ENCODE data around the gene DDIT4.
"Not testable (repeated sequence)": the region's sequence is repeated elsewhere in the genome, so short reads cannot be mapped to it uniquely, and the experiment has no call there.

The DDIT4 gene, protein sequence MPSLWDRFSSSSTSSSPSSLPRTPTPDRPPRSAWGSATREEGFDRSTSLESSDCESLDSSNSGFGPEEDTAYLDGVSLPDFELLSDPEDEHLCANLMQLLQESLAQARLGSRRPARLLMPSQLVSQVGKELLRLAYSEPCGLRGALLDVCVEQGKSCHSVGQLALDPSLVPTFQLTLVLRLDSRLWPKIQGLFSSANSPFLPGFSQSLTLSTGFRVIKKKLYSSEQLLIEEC

DNA sequence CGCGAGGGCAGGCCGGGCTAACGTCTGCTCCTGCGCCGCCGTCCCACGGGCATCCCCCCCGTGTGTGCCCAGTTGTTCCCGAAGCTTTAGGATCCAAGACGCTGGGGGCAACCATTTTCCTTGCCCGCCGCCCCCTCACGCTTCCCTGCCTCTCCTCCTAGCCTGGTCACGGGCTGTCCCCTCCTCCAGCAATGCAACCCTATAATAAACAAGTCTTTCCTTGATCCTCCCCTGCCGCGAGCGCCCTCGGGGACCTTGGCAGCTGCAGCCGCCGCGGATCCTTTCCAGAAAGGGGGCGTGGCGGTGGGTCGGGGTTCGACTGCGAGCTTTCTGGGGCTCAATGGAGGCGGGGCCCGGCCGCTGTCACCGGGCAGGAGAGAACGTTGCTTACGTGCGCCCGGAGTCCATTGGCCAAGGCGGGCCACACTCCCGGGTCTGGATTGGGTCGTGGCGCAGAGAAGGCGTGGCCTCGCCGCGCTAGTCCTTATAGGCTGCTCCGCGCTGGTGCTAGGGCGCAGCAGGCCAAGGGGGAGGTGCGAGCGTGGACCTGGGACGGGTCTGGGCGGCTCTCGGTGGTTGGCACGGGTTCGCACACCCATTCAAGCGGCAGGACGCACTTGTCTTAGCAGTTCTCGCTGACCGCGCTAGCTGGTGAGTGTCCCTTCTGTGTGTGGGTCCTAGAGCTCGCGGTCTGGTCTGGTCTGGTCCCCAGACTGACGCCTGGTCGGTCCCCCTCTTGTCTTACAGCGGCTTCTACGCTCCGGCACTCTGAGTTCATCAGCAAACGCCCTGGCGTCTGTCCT lies at the start of gene DDIT4:
TSS of gene DDIT4 (plus strand) at position 515 of the 803 bp plus-strand sequence. CDS start 293 bp downstream, outside the sequence.
- no peak for FAIRE-seq

DNA sequence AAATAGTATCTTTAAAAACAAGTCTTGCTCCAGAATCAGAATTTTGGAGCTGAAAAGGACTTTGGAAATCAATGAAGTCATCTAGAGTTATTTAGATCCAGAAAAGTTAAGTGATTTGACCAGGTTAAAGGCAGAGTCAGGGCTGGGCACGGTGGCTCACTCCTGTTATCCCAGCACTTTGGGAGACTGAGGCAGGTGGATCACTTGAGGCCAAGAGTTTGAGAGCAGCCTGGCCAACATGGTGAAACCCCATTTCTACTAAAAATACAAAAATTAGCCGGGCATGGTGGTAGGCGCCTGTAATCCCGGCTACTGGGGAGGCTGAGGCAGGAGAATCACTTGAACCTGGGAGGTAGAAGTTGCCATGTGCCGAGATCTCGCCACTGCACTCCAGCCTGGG lies 49.5 kb upstream of the DDIT4 start:
- FAIRE-seq: not testable (repeated sequence)

DNA sequence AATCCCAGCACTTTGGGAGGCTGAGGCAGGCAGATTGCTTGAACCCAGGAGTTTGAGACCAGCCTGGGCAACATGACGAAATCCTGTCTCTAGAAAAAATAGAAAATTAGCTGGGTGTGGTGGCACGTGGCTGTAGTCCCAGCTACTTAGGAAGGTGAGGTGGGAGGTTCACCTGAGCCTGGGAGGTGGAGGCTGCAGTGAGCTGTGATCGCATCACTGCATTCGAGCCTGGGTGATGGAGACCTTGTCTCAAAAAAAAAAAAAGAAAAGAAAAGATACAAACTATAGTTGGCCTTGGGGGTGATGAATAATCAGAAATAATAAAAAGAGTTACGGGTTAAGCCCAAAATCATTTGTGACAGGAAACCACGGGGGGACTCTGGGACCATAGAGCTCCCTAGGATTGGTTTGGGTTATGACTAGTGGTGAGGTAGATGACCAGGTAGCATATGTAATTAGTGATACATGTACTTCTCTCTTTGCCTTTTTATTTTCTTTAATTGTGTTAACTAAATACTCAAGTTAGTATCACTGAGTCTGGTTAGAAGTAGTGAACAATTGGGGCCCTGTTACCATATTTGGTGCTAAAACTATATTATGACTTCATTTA lies 47.2 kb upstream of the DDIT4 start:
- FAIRE-seq: no peak

DNA sequence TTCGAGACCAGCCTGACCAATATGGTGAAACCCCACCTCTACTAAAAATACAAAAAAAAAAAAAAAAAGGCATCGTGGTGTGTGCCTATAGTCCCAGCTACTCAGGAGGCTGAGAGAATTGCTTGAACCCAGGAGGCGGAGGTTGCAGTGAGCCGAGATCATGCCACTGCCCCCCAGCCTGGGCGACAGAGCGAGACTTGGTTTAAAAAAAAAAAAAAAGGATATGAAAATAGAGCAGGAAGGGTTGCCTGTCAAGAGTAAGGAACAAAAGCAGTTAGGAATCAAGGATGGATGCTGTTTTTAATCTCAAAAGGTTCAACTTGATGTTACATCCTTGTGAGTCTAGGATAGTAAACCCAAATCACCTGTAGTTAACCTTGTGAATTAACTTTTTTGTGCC lies 45.9 kb upstream of the DDIT4 start:
- no peak for FAIRE-seq

DNA sequence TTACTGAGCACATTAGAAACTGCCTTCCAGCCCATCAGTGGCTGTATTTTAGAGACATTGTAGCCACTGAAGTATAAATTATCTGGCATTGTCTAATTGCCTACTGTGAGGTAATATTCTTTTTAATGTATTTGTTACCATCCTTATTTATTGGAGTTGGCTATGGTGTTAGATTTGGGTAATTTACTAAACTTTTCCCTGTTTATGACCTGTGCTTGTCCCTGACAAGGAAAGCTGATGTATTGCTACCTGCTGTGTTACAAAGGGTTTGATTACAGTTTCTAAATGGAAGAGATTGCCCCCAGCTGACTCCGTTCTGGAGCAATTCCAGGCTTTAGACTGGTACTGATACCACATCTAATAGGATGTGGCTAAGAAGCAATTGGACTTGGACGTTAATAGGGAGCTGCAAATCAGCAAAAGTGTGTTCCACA lies 45.4 kb upstream of the DDIT4 start:
- no peak for FAIRE-seq

DNA sequence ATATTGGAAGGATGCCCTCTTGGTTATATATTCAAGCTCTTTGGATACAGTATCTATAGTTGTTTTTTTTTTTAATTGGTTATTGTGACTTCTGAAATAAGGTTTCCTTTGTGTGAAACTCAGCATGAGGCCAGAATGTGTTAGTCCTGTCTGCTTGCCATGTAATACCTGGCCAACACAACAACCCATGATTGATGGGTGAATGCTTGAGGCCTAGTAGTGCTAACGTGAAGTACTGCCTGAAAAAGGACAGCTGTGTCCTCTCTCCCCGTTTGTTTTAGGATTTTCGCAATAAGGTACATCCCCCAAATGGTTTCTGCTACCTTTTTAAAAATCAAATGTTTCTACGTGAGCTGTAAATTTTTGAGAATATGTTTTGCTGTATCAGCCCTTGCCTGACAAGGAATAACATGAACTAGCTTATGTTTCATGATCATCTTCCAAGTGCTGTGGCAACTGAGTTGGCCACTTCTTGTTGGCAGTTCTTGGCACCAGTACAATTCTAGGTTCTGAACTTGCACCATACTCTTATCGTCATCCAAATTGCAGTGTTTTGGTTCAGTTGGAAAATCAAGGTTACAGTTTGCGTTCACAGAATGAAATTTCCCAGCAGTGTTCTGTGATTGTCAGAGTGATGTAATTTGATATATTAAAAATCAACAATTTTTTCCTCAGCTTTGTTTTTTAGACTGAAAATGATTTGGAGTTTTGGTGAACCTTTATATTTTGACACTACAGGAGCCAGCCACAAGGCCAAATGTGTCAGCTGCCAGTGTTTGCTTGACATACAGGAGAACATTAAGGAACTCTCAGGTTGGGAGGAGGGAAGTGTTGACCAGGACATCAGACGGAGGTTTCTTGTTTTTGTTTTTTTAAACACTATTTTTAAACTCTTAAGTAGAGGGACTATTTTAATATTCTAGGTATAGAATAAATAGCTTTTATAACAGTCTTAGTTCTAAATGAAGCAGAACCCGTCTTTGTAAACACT lies 44.2 kb upstream of the DDIT4 start:
- FAIRE-seq: no peak

DNA sequence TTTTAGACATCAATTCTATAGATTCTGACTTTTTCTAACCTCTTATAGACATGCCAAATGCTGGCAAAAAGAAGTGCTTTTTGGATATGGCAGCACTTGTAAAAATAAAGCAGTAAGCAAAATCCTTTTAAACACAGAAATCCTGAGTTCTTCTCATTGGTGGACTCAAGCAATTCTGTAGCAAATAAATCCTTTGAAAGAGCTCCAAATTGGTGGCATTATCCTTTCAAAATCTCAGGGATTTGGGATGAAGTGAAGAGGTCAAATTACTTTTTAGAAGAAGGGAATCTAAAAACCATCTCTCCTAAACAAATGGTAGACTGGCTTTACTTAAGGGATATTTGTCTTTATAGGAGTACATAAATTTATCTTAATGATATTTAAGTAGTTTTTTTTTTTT lies 40.1 kb upstream of the DDIT4 start:
- FAIRE-seq: no peak

DNA sequence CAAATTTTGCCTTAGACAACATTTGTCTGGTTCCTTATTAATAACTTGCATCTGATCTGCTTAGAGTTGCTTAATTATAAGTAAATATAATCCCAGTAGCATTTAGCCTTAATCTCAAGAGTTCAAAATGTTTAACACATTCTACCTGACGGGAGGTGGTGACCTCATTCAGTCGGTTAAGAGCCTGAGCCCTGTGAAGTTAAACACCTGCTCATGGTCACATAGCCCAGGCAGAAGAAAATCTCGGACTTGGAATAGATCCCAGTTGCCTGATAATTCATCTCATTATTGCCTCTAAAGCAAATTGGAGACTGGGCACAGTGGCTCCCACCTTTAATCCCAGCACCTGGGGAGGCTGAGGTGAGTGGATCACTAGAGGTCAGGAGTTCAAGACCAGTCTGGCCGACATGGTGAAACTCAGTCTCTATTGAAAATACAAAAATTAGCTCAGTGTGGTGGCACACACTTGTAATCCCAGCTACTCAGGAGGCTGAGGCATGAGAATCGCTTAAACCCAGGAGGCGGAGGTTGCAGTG lies 39.1 kb upstream of the DDIT4 start:
- no peak for FAIRE-seq

DNA sequence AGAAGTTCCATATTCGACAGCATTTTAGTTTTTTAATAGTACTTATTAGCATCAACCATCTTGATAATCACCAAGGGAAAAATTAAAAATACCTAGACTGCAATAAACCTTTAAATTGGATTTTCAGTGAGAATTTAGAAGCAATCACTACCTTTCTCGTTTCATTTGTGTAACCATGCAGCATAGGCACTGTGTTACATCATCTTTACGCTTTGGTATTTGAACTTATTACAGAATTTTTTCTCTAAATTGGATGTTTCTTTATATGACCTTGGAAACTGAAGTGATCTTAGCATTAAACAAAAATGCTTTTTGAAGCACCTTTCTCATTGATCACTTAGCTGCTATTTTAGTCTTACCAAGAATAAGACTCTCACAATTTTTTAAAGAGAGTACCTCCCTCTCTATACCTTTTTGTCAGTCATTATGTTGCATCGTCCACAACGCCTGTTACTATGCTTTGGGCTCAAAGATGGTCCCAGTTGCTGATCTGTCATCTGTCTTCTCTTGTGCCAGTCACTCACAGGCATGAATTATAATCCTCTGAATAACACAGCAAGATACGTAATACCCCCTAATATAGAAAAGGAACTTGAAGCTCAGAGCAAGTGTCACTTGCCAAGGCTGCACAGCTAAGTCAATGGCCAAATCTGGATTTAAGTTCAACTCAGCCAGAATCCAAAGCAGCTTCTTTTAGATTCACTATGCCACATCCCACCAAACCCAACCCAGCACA lies 38.0 kb upstream of the DDIT4 start:
- no peak for FAIRE-seq

DNA sequence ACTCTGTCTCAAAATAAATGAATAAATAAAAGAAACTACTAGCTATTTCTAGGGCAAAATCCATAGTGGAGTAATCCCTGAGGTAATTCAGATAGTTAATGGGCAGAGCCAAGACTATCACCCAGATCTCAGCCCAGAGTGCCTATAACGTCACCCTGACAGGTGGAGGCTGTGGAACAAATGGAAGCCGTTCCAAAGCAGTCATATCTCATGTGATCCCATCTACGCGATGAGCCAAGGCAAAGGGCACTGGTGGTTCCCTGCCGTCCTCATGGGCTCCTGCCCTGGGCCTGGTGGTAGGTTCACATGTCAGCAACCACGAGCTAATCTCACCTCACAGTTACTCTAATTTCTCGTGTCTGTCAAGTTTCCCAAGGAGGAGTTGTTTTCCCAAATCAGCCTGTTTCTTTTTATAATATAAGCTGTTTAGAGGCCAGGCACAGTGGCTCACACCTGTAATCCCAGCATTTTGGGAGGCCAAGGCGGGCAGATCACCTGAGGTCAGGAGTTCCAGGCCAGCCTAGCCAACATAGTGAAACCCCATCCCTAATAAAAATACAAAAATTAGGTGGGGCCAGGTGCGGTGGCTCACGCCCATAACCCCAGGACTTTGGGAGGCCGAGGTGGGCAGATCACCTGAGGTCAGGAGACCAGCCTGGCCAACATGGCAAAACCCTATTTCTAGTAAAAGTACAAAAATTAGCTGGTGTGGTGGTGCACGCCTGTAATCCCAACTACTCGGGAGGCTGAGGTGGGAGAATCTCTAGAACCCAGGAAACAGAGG lies 35.1 kb upstream of the DDIT4 start:
- no peak for FAIRE-seq

DNA sequence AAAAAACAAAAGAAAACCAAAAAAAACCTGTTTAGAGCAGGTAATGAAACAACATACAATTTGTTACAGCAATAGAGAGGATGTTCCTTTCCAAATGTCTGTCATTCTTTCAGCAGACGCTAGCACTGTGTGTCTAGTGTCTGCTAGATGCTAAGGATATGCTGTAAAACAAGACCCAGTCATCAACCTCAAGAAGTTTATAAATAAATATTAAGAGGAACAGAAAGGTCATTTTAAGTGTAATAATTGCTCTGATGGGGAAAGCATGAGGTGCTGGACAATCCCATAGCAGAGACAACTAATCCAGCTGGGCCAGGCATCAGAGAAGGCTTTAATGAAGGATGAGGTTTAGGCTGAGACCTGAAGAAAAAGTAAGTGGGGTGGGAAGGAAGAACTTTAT lies 34.3 kb upstream of the DDIT4 start:
- FAIRE-seq: no peak

DNA sequence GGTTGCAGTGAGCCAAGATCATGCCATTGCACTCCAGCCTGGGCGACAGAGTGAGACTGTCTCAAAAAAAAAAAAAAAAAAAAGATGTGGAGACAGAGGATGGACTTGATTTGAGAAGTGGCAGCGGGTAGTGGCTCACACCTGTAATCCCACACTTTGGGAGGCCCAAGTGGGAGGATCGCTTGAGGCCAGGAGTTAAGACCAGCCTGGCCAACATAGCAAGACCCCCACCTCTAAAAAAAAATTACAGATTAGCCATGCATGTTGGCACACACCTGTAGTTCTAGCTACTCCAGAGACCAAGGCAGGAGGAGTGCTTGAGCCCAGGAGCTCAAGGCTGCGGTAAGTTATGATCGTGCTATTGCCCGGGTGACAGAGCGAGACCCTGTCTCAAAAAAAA lies 33.4 kb upstream of the DDIT4 start:
- no peak for FAIRE-seq

DNA sequence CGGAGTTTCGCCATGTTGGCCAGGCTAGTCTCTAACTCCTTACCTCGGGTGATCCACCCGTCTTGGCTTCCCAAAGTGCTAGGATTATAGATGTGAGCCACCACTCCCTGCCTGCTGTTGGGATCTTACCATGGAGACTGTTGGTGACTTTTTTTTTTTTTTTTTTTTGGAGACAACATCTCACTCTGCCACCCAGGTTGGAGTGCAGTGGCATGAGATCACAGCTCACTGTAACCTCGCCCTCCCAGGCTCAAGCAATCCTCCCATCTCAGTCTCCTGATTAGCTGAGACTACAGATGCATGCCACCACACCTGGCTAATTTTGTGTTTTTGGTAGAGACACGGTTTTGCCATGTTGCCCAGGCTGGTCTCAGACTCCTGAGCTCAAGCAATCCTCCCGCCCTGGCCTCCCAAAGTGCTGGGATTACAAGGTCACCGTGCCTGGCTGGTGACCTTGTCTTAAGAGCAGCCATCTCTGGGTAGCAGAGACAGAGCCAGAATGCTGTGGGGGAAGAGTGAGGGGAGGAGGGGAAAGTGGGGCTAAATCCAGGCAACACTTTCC lies 32.0 kb upstream of the DDIT4 start:
- FAIRE-seq: no peak

DNA sequence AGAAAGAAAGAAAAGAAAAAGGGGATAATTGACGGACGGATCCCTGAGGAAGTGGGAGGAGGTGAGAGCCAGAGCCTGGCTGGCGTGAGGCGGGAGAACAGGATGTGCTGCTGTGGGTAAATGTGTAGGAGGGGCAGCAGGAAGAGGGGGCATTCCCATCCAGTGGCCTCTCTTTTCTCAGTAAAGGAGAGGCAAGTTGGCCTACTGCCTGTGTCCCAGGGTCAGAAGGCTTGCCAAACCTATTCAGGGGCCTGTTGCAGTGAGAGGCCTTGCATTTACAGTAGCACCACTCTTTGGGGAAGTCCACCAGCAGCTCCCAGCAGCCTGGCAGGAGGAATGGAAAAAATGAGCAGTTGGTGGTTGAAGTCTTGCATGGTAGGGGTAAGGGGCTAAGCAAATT lies 31.0 kb upstream of the DDIT4 start:
- FAIRE-seq: no peak

DNA sequence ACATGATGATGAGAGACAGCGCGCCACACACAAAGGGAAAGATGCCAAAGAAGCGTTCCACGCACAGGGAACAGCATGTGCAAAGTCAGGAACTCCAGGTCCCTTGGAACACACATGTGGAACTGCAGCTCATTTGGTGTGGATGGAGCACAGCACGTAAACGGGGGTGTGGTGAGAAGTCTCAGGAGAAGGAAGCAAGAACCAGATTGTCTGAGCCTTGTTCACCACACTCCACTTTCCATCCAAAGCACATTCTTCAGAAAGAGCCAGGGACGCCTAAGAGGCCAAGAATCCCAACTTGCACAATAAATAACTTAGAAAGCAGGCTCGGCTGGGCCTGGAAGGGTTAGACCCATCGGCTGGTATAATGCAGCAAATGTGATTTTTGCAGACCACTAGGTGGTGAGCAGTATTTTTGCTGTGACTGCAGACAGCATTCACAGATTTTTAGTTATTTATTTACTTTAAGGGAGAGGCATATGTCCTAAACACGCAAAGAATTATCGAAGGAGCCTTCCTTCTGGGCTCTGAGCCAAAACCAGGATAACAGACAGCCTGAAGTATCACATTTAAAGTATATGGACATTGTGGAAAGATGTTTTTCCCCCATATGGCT lies 29.8 kb upstream of the DDIT4 start:
- no peak for FAIRE-seq

DNA sequence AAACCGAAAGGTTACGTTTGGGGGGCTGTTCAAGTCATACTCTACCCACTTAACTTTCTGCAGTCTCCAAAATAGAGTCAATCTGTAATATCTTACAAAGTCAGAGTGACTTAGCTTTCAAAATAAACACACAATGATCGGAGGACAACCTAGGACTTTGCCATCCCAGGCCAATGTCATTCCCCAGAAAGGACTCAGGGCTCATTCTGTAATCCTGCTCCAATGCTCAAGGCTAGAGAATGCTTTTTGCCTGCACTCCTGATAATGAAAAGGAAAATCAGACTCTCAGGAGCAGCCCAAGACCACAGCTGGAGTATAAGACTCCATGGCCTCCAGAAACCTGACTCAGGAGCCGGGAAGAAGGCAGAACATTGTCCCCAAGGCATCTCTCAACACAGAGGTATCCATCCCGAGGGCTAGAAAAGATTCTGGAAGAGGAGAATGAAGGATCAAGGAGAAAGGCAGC lies 29.1 kb upstream of the DDIT4 start:
- FAIRE-seq: no peak

DNA sequence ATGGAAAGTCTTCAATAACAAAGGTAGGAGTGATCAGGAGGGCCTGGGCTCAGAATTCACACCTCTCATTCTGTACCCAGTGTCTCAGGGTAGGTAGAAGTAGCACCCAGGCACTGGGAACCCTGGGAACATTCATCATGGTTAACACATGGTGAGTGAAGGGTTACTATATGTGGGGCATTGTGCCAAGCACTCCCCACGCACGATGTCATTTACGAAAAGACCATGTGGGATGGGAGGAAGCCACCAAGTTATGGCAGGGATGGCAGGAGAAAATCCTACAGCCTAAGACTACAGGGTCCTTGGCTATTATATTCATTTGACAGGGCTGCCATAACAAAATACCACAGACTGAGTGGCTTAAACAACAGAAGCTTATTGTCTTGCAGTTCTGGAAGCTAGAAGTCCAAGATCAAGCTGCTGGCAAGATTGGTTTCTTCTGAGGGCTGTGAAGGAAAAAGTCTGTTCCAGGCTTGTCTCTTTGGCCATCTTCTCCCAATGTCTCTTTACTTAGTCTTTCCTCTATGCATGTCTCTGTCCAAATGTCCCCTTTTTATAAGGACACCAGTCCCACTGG lies 27.7 kb upstream of the DDIT4 start:
- no peak for FAIRE-seq

DNA sequence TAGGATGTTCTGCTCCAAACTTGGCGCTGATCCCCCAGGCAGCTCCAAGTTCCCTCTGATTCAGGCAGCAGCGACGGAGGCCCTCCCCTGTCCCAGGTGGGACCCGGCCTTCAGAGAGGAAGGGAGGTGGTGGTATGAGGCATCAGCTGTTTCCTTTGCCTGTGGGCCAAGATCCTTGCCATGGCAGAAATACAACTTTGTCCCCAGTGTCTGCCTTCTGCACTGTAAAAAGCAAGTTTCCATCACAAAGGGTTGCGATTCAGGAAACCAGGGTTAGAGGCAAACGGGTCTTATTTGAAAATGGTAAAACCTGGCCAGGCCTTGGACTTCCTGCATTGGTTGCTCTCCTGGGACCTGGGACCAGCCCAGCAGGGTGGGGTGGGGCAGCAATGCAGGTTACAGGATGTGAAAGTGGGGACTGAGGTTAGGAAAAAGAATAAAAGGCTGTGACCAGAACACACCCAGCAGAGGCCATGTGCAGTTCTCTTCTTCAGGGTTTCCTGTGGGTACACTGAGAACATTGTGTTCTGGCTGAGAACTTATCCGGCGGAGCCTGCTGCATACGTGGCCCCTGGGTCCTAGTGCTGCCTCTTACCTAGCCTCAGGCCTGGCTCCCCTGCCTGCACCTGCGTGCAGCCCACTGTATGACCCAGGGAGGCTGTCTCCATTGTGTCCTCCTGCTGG lies 25.1 kb upstream of the DDIT4 start:
- FAIRE-seq: no peak
